Right lobe of liver (tissue), 6 donors: ENCODE data around the gene SELENOV. TPM values are rescaled to one million over a fixed set of nuclear protein-coding genes. Genes with fewer than 3 reads are reported as not detected.

Source experiments
- ATAC-seq, 4 donors: fragments of 200-7000 bp; cut with Tn5 transposase; one replicate each; pipeline ENCODE4 v1.9.1; 2020; ENCODE audit warnings: mild to moderate bottlenecking in 4 of 4, moderate library complexity in 4 of 4
- DNase-seq, 3 donors: peaks; one replicate each; pipeline ENCODE4 v3.0.0-alpha.2; 2020
- H3K27ac ChIP-seq, 3 donors: fragments of 200-600 bp; one replicate each; pipeline ENCODE4 v1.8.0; 2022
- H3K27me3 ChIP-seq, 2 donors: fragments of 200-600 bp; one replicate each; pipeline ENCODE4 v1.8.0; 2022
- H3K36me3 ChIP-seq, 4 donors: fragments of 200-600 bp; sonication (generic) in 1 of 4; one replicate each; pipeline versions ENCODE4 v1.5.1 to v1.8.0; 2017 to 2022; ENCODE audit warnings: control low read depth in 1 of 4
- H3K4me1 ChIP-seq, 4 donors: fragments of 200-600 bp; sonication (generic) in 1 of 4; one replicate each; pipeline versions ENCODE4 v1.5.1 to v1.8.0; 2017 to 2022; ENCODE audit warnings: control low read depth in 1 of 4
- H3K4me3 ChIP-seq, 3 donors: fragments of 200-600 bp; one replicate each; pipeline ENCODE4 v1.8.0; 2022
- H3K9me3 ChIP-seq, 4 donors: fragments of 200-600 bp; sonication (generic) in 1 of 4; one replicate each; pipeline versions ENCODE4 v1.5.1 to v1.8.0; 2017 to 2022; ENCODE audit warnings: control low read depth in 1 of 4
- POLR2A ChIP-seq: fragments of 450-650 bp; IDR thresholded peaks from one replicate; pipeline ENCODE4 v1.6.1; 2017; ENCODE audit warnings: antibody characterized with exemption, mild to moderate bottlenecking
- WGBS: methylation state at CpG from one replicate; pipeline ENCODE4 v1.1.6; 2018; ENCODE audit warnings: low coverage, low lambda C conversion rate; ENCODE audit not compliant: insufficient coverage; ENCODE audit errors: missing lambda C conversion rate; 5-methylcytosine and 5-hydroxymethylcytosine counted together
- intact Hi-C, 2 donors: fragments of 100-400 bp; cut with DNase I; formaldehyde crosslinking; loops; one replicate each; pipeline versions ENCODE4 v1.11.2 to v1.14.1; 2022
- total RNA-seq, 6 experiments: library from RNA; depleted of rRNA in 2 of 6; stranded (reverse); fragments of >200 nt in 2 of 6; fragmentation: NEBNext Ultra II Directional in 3 of 6; extraction: Animal tissue kit (Norgen Biotek cat#: 25700) in 3 of 6; gene quantifications; one replicate each; pipeline versions ENCODE4 v1.1.0 to v1.2.4, GENCODE V29; 2016 to 2023
- TF ChIP-seq, protein P1 (sequence below), 4 donors: fragments of 200-600 bp in 3 of 4; fragments of 450-650 bp in 1 of 4; IDR thresholded peaks; one replicate each; pipeline versions ENCODE4 v1.5.1 to v1.8.0; 2016 to 2022; ENCODE audit warnings: antibody characterized with exemption in 4 of 4, mild to moderate bottlenecking in 2 of 4
- donor health status: DM: no; HTN: yes; CAD: no.
- donor health status: DM: no; HTN: no; CAD: no.
- donor health status: DM: no; HTN: no; CAD: no.
- donor health status: DM: no; HTN: yes; CAD: no.
- donor health status: DM: no; HTN: yes; CAD: no.

Gene SELENOV
- total RNA-seq, 6 experiments from 2014 or later, result not detected

DNA sequence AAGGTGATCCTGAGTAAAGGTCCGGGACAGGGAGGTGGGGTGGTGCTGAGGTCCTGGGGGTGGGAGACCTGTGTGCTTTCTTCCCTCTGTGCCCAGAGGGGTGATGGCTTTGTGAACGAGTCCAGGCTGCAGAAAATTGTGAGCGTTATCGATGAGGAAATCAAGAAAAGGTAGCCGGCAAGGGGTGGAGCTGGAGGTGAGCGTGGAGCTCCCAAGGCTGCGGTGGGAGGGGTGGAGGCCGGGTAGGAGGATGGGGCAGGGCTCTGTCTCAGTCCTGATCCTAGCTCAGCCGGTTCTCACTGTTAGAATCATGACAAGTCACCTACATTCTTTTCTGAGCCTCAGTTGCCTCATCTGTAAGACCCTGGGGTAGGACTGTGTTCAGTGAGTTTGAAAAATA is 4.0 kb downstream of the SELENOV start:
- no peak overlapping the region for H3K4me3 ChIP-seq
- H3K36me3 ChIP-seq, result no peaks in the 10 kb centered on the region
- intact Hi-C loops, result no loop called here
- WGBS, result 60% methylated on average over 9 of the region's 9 CpGs
- H3K9me3 ChIP-seq, result no peaks in the 10 kb centered on the region
- ATAC-seq (no peak), DNase-seq (peak in 1 of 3 donors; percentile 18)
- TF ChIP-seq POLR2A, result no peak
- TF ChIP-seq, protein P1, sequence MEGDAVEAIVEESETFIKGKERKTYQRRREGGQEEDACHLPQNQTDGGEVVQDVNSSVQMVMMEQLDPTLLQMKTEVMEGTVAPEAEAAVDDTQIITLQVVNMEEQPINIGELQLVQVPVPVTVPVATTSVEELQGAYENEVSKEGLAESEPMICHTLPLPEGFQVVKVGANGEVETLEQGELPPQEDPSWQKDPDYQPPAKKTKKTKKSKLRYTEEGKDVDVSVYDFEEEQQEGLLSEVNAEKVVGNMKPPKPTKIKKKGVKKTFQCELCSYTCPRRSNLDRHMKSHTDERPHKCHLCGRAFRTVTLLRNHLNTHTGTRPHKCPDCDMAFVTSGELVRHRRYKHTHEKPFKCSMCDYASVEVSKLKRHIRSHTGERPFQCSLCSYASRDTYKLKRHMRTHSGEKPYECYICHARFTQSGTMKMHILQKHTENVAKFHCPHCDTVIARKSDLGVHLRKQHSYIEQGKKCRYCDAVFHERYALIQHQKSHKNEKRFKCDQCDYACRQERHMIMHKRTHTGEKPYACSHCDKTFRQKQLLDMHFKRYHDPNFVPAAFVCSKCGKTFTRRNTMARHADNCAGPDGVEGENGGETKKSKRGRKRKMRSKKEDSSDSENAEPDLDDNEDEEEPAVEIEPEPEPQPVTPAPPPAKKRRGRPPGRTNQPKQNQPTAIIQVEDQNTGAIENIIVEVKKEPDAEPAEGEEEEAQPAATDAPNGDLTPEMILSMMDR (IDR thresholded peaks at IDR 0.05), result no peak
- peaks cover 0 to 8% (median 3%) of the 10 kb centered on the region in 4 donors for H3K4me1 ChIP-seq
- H3K27me3 ChIP-seq, result no peaks in the 10 kb centered on the region
- H3K27ac ChIP-seq, result no peak overlapping the region

DNA sequence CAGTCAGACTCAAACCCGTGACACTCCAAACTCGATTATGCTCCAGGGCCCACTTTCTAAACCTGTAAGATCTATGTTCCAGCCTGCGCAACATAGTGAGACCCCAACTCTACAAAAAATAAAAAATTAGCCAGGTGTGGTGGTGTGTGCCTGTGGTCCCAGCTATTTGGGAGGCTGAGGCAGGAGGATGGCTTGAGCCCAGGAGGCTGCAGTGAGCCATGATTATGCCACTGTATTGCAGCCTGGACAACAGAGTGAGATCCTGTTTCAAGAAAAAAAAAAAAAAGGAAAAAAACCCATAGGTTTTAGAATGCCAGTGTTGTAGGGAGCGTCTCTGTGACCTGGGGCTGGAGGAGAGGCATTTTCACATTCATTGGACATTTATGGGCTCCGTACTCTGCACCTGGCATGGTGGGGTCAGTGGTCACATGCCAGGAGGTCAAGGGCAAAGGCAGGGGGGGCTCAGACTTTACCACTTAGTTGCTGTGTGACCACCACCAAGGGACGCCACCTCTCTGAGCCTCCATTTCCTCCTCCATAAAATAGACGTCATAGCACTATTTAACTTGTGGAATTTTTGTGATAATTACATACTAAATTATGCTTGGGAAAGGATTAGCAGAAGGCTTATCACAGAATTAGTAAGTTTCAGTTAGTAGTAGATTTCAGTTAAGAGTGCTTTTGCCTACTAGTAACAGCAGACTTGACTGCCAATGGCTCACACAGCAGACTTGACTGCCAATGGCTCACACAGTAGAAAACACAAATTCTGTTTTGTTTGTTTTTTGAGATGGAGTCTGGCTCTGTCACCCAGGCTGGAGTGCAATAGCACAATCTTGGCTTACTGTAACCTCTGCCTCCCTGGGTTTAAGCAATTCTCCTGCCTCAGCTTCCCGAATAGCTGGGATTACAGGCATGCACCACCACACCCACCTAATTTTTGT is 5.9 kb downstream of the SELENOV start:
- no peaks in the 10 kb centered on the region for H3K27me3 ChIP-seq
- H3K36me3 ChIP-seq, result no peaks in the 10 kb centered on the region
- H3K4me3 ChIP-seq, result no peak overlapping the region
- intact Hi-C loops, result no loop called here
- TF ChIP-seq, protein P1 (IDR thresholded peaks at IDR 0.05), result no peak
- TF ChIP-seq POLR2A, result no peak
- ATAC-seq, result no peak
- WGBS, result 79% methylated on average over 8 of the region's 8 CpGs
- peak in 1 of 3 donors; percentile 12 for DNase-seq
- H3K27ac ChIP-seq, result no peak overlapping the region
- no peaks in the 10 kb centered on the region for H3K9me3 ChIP-seq
- no peaks in the 10 kb centered on the region for H3K4me1 ChIP-seq

DNA sequence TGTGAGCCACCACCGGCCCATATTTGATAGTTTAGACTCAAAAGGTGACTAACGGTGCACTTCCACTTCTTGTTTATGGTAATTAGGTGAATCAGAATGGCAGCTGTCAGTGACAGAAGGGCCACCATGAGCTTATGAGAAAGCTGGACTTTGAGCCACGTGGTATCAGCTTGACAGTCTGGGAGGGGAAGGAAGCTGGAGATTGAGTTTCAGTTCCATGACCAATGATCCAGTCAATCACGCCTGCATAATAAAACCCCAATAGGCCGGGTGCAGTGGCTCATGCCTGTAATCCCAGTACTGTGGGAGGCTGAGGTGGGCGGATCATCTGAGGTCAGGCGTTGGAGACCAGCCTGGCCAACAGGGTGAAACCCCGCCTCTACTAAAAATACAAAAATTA is 9.6 kb downstream of the SELENOV start:
- ATAC-seq, result peak in 2 of 4 donors; percentile 42
- no peak for DNase-seq
- Histone ChIP-seq H3K4me1 (no peaks in the 10 kb centered on the region), H3K4me3 (no peak overlapping the region), H3K27me3 (no peaks in the 10 kb centered on the region), H3K9me3 (no peaks in the 10 kb centered on the region), H3K27ac (no peak overlapping the region), H3K36me3 (no peaks in the 10 kb centered on the region)
- TF ChIP-seq, protein P1 (IDR thresholded peaks at IDR 0.05), result no peak
- no peak for TF ChIP-seq POLR2A
- 76% methylated on average over 5 of the region's 8 CpGs for WGBS
- intact Hi-C loops, result no loop called here

DNA sequence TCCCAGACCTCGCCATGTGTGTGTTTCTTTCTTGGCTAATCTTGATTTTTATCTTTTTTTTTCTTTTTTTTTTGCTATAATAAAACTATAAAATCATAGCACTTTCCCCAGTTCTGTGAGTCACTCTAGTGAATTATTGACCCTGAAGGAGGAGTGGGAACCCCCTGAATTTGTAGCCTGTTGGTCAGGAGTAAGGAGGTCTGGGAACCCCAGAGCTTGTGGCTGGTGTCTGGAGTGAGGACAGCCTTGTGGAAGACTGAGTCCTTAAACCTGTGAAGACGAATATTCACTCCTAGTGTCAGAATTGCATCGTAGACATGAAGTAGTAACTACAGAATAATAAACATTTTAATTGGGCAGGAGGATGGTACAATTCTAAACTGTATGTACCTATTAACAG is 10.3 kb downstream of the SELENOV start:
- Histone ChIP-seq H3K4me3 (no peak overlapping the region), H3K27me3 (no peaks in the 10 kb centered on the region), H3K36me3 (no peaks in the 10 kb centered on the region), H3K9me3 (no peaks in the 10 kb centered on the region), H3K27ac (no peak overlapping the region), H3K4me1 (no peaks in the 10 kb centered on the region)
- DNase-seq (no peak), ATAC-seq (no peak)
- WGBS, result 97% methylated on average over 3 of the region's 3 CpGs
- no peak for TF ChIP-seq POLR2A
- TF ChIP-seq, protein P1 (IDR thresholded peaks at IDR 0.05), result no peak
- intact Hi-C loops, result no loop called here
